Glomerular endothelial cell (primary cell): ENCODE data around the gene IRX2. TPM values are rescaled to one million over a fixed set of nuclear protein-coding genes. Genes with fewer than 3 reads are reported as not detected.

Experiments
- DNase-seq: peaks from one replicate; pipeline ENCODE4 v3.0.0-alpha.2; 2011; ENCODE audit warnings: low read depth, low spot score; ENCODE audit errors: extremely low read depth
- total RNA-seq: library from RNA; depleted of rRNA; stranded (reverse); fragments of >200 nt; gene quantifications from 2 replicates; pipeline ENCODE4 v1.2.3, GENCODE V29; 2015

IRX2 gene
- total RNA-seq, 1 donor from 2014 or later: 0.23 TPM

DNA sequence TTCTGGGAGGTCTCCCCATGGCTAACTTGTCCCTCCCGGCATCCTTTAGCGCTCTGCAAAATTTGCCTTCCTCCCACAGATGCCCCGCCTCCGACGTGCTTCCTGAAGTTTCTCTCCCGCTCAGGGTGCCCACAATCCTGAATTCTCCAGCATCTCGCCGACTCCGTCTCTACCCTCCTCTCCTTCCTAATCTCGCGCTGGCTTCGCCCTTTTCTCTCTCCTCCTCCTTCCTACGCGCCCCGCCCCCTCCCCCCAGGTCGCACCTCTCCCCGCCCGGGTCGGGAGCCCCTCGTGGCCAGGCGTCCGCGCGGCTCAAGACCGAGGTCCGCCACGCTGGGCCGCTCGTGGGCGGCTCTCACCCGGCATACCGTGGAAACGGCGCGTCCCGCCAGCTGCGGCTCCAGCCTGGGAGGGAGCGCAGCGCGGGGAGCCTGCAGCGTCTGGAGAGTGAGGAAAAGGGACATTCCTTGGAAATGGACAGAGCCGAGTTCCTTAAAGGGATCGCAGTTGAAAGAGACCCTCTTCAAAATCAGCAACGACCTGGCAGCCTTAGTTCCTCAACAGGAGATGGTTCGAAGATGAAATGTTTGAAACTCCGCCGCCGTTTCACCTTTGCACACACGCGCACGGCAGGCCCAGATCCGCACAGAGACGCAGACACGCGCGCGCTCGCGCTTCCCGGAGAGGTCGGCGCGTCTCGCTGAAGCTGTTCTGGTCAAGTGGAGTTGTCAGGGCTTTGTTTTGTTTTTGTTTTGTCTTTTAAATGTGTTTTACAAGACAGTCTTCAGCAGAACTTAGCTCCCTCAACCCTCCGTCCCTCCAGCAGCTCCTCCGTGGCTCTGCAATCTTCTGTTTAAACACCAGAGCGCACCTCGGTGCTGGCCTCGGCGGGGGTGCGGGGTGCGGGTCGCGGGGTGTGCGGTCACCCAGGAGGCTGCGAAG is 5.0 kb upstream of the IRX2 start:
- DNase-seq: no peak

DNA sequence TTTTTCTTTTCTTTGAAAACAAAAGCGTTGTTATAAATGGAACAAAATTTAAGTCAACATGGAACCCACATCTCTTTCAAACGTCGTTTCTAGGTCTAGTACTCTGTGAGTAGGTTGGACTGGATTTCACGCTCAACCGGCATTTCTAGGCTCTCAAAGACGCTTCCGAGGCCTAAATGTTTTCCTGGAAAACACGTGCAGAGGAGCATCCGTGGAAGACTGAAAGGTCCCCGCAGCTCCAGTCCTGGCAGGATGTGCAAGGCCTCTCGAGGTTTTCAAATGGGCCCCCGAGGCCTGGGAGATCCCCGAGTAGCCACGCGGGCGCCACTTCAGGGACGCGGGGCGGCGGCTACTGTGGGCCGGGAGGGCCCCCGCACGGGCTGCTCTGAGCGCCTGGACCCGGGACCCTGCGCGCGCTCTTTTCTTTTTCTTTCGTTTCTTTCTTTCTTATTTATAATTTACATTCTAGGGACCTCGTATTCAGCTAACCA is 4.2 kb upstream of the IRX2 start:
- DNase-seq: no peak

DNA sequence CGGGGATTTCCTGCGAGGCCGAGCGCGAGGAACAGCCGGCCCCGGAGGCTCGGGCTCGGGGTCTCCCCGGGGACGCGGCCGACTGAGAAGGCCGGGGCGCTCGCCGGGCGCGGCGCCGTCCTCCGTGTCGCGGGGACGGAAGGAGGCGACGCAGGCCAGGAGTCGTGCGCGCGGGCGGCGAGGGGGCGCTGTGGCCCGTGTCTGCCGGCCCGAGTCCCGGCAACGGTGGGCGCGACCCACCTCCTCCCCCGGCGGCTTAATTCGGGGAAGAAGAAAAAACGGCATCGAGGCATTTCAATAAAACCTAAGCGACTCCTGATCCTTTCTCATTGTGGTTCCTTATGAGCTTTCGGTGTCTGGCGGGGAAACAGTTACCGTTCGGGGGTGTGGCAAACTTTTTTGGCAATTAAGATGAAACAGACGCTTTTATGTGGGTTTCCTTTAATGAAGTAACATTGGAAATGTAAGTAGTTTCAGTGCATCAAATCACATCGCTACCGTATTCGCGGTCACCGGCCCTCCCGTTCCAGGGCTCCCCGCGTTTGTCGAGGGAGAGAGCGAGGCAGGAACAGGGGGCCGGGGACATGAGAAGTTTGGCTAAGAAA is 3.7 kb upstream of the IRX2 start:
- no peak for DNase-seq

GRCh38 chr5:2754581-2755075 is 3.2 kb upstream of the IRX2 start:
- DNase-seq: no peak

- no peak for DNase-seq
Observed at GRCh38 chr5:2753452-2754420, 2.3 kb upstream of the IRX2 start.

- no peak for DNase-seq
Observed at GRCh38 chr5:2752821-2753439, 1.5 kb upstream of the IRX2 start.

- DNase-seq: no peak
Observed at GRCh38 chr5:2752059-2752820, 763 bp upstream of the IRX2 start.

DNA sequence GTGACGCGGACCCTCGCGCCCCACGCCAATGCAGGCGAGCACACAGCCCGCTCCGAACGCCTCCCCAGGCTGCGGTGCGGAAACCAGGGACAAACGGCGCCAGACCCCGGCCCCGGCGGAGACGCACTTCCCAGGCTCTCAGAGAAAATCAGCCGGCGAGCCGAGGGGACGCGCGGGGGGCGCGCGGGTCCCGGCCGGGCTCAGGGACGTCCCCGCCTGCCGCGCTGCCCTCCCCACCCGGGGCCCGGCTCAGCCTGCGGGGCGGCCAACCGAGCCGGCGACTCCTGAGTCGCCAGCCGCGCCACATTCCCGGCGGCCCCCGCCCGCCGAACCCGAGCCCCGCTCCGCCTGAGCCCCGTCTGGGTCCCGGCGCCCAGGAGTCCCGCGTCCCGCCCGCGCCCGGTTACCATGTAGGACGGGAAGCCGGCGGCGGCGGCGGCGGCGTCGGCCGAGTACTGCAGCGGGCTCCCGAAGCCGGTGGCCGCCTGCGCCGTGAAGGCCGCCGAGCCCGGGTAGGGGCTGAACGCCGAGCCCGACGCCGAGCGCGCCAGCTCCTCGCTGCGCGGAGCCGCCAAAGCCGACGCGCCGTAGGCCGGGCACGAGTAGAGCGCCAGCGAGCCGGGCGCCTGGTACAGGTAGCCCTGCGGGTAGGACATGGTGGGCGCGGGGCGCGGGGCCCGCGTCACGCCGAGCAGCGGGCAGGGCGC is 566 bp downstream of the IRX2 start:
- DNase-seq: no peak

- no peak for DNase-seq
Observed at GRCh38 chr5:2750026-2750757, 1.3 kb downstream of the IRX2 start.

- DNase-seq: no peak
Observed at GRCh38 chr5:2749514-2750025, 1.9 kb downstream of the IRX2 start.

GRCh38 chr5:2748861-2749513 is 2.5 kb downstream of the IRX2 start:
- DNase-seq: no peak

- DNase-seq: no peak
Observed at GRCh38 chr5:2748179-2748860, 3.2 kb downstream of the IRX2 start.

- no peak for DNase-seq
Observed at GRCh38 chr5:2747363-2748162, 3.9 kb downstream of the IRX2 start.

- DNase-seq: no peak
Observed at GRCh38 chr5:2746561-2747032, 4.9 kb downstream of the IRX2 start.

- no peak for DNase-seq
Observed at GRCh38 chr5:2744485-2744884, 7.0 kb downstream of the IRX2 start.
